Neural cell (in vitro differentiated cells): Measurements from ENCODE around the gene PPP4R2.

Source experiments
- CTCF ChIP-seq: fragments of 450-650 bp; IDR thresholded peaks from 2 replicates; pipeline ENCODE4 v1.5.1; 2014; ENCODE audit warnings: antibody characterized with exemption, mild to moderate bottlenecking, moderate library complexity; ENCODE audit not compliant: poor library complexity, severe bottlenecking
- EP300 ChIP-seq: fragments of 450-650 bp; conservative IDR thresholded peaks from 2 replicates; pipeline ENCODE4 v1.6.1; 2014; ENCODE audit warnings: antibody characterized with exemption, mild to moderate bottlenecking, moderate library complexity; ENCODE audit not compliant: poor library complexity, severe bottlenecking
- POLR2AphosphoS5 ChIP-seq: IDR thresholded peaks from 2 replicates; pipeline ENCODE4 v1.6.1; 2012
- REST ChIP-seq: IDR thresholded peaks from 2 replicates; pipeline ENCODE4 v1.6.1; 2012; ENCODE audit warnings: borderline replicate concordance

- TF ChIP-seq CTCF = no peak
- no peak for TF ChIP-seq EP300
- no peak for TF ChIP-seq POLR2AphosphoS5
- no peak for TF ChIP-seq REST
These were observed 111.1 kb downstream of the PPP4R2 start for GRCh38 chr3:73107676-73108187.
